NCI-H2081 treated with DMSO at 0.1 percent for 48 hours (cell line): ENCODE results near the gene FBXO15.

ENCODE experiments used
- DNase-seq: peaks from one replicate; lab custom pipeline; 2025; lab: John Stamatoyannopoulos, UW

Gene FBXO15

DNA sequence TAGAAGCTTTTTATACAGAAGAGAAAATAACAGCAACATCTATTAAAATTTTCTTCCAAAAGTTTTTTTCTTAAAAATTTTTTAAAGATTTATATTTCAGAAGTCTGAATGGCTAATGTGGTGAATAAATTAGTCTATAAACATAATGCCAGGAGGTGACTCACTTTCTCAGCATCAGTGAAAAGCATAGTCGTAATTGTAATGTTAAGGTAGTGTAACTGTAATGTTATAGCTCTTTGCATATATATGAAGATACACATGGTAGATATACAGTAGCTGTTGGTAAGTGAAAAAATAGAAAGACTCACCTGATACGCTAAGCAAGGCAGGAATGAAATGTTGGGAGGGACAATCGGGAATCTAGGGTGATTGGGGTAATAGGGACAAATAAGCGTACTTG lies 6.2 kb upstream of the FBXO15 start:
- no peak for DNase-seq

DNA sequence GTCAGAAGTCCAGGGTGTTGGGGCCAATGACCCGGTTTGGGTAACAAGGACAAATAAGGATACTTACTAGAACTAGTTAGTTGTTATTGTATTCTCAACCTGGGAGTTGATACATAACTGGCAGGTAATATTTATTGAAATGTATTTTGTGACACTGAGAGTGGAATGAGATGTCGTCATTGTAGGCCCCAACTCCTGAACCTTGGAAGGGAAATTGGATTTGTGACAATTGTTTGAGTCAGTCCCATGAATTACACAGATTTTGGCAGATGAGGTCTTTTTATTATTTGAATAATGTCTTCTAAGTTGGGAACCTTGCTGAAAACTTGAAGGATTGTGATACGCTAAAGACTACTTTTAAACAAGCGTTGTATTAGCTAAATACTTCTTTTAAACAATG lies 5.7 kb upstream of the FBXO15 start:
- DNase-seq, result no peak

DNA sequence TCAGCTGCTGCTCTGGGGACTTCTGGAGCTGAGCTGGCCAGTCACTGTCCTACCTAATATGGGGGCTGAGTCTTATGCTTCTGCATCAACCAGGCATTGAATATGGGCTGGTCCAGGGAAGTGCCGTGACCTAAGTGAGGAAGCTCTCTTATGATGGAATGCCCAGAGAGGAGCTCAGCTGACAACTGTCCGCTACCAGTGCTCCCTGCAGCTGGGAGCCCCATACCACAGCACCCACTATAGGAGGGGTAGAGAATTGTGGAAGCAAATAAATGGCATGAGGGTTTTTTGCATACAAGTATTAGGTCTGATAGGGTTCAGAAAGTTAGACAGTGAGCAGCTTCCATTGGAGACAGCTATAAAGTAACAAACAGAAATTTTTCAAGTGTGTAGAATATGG lies 5.2 kb upstream of the FBXO15 start:
- no peak for DNase-seq

DNA sequence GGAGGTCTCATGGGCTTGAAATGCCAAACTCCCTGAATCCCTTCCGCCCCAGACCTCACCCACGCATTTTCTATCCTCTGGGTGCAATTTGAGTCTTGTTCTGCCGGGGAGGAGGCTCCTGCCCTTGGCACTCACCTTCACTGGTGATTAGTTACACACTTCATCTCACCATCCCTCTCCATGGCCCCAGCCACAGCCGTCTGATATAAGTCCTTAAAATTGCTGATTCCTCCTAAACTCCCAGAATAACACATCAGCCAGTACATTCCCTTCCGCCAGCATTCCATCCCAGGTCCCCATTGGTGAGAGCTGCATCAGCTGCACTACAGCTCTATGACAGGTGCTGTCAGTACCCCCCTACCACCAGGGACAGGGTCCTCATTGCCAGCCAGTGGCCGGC lies 4.6 kb upstream of the FBXO15 start:
- no peak for DNase-seq

DNA sequence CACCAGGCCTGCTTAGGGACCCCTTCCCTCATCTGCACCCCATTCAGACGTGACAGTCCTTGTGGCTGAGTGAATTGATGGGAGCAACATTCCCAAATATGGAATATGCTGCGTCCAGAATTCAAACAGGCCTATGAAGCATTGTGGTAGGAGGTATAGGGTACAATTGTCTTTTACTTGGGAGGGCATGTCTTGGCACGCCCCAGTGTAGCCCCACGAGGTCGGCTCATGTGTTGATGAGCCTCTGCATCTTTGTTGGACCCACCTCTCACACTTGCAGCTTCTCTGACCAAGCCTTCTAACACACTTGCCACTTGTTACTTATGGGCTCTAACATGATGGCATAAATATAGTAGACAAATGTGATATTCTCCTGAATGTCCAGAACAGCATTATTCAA lies 2.2 kb upstream of the FBXO15 start:
- DNase-seq, result no peak

DNA sequence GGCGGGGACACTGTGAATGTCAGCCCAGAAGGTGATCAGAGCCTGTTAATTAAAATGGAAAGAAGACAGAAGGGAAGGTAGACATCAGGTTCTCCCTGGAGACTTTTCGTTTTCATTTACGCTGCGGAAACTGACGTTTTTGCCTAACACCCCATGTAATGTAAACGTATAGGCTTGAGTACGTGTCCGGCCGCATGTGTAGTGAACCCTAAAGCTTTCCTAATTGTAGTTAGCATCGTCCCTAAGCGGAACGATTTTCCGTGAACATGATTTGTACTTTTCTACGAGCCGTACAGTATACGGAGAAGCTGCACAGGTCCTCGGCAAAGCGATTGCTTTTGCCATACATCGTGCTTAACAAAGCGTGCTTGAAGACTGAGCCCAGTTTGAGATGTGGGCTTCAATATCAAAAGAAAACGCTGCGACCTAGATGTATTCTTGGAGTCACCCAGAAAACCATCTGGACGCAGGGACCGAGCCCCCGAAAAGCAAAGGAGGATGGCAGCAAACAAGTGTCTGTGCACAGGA lies 973 bp upstream of the FBXO15 start:
- no peak for DNase-seq

DNA sequence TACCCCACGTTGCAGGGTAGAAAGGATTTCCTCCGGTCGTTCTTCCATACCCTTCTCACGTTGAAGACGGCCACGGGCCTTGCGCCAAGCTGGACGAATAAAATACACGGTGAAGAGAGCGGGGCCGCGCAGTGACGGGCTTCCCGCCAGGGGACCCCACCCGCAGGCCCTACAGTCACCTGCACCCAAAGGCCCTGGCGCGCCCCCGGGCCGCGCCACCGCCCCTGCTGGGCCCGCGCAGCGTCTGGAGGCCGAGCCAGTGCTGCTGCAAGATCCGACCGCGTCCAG lies 199 bp downstream of the FBXO15 start:
- DNase-seq, result no peak

DNA sequence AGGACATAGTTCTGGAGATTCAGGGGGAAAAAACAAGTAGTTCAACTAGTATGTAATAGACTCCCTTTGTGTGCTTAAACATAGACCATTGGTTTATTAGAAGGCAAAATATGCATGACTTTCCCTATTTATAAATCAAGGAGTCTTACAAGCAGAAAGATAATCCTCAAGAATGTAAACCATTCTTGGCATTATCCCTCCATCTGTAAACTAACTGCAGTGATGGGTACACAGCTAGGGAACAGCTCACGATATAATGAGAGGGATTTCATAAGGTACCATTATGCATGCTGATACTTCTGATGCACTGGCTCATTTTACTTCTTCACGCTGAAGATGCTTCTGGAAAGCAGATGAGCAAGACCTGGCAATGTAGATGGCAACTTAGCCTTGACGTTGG lies 878 bp downstream of the FBXO15 start:
- DNase-seq, result no peak

DNA sequence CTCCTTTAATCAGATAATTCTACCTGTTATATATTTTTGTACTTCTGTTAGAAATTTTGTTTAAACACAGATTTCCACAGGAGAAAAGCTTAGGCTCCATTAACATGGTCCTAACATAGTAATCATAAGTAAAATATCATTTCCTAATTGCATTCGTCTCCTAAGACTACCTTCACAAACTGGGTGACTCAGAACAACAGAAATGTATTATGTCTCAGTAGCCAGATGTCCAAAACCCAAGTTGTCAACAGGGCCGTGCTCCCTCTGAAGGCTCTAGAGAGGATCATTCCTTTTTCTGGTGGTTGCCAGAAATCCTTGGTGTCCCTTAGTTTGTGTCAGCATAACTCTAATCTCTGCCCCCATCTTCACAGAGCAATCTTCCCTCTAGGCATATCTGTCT lies 5.4 kb downstream of the FBXO15 start:
- no peak for DNase-seq

DNA sequence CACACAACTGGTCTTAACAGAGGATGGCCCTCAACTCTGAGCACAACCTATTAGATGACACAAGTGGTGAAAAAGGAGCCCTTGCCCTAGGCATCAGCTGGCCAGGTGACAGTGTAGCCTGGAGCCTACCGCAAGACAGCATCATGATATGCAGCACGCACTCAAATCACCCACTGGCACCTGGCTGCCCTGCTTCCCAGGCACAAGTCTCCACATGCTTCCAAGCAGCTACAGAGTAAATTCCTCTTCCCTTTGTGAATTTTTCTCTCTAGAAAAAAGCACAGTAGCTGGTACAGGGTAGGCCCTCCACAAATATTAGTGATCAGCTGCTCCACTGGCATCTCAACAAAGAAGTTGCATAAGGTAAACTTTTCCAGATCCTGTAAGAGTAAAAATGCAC lies 6.0 kb downstream of the FBXO15 start:
- DNase-seq, result no peak

DNA sequence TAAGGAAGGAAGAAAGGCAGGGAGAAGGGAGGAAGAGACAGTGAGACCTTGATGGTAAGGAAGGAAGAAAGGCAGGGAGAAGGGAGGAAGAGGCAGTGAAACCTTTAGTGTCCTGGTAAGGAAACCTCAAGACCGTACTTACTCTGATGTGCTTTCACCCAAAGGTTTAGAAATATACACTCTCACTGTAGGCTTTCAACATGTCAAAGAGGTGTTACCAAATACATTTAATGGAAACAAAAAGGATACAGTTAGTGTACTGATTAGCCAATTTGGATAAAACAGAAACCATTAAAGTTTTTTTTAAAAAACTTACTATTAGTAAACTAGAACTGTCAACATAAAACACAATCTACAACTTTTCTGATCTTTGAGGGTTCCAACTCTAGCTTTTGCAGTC lies 7.1 kb downstream of the FBXO15 start:
- no peak for DNase-seq

DNA sequence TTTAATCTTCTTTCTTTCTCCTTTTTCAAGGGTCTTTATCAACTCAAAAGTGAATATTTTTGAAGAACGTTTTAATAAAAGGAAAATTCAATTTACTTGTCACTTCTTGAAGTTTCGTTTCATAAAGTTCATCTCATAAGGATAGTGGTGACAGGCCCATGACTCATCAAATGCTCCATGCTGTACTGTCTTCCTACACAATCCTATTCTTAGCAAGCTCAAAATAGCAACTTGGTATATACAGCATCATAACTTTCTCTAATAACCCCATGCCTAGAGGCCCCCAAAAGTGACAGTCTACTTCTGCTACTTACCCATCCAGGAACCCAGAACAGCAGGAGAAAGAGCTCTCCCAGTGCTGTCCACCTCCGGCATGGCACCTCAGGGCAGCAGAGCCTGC lies 7.7 kb downstream of the FBXO15 start:
- no peak for DNase-seq

DNA sequence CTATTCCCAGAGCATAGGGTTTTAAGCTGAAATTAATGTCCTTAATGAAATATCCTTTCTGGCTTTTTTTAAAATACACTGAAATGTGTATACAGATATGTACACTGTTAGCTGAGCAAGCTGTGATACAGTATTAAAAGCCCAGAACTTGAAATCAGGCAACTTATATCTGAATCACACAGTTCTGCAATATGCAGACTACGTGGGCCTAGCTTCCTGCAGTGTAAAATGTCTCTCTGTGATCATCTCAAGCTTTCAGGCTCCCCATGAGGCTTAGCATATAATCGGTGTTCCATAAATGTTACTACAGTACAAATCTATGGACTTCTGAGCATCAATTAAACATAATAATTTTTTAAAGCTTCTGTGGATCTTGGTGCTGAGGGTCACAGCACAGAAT lies 8.2 kb downstream of the FBXO15 start:
- no peak for DNase-seq

DNA sequence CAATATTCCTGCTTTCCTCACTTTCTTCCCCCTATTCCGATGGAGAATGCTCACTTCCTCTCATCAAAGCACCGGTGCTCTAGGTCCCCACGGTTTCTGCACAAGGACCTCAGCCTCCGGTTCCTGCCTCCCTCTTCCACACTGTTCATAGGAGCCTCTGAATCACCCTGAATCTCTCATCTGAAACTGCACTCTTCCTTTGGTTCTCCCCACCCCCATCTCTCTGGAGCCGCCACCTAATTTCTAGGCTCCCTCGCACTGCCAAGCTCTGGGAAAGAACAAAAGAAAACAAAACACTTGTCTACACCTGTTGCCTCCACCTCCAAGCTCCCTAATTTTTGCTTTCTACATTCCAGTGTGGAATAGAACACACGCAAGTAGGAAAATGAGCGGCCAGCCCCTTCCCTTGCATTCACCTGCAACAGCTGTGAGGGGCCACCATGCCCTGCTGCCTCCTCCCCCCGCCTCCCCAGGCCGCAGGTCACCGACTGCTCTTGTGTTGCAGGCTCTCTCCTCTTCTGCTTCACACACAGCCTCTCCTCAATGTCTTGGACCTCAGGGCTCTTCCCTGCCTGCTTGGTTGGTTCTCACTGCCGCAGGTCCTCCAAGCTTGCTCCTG lies 9.6 kb downstream of the FBXO15 start:
- no peak for DNase-seq

DNA sequence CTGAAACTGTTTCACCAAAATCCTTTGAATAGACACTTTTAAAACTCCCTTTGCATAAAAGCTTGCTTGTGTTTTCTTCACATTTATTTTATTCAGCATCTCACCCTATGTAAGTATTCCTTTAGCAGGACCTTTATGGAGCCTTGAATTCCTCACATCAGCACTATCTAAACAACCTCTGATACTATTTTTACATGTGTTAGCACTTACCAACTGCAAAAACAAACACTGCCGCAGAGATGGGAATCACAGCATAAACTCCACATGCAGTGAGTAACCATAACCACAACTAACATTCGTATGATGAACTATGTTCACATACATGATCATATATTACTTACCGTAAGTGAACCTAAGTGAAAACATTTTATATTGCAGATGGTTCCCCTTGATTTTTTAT lies 15.4 kb downstream of the FBXO15 start:
- DNase-seq, result no peak

DNA sequence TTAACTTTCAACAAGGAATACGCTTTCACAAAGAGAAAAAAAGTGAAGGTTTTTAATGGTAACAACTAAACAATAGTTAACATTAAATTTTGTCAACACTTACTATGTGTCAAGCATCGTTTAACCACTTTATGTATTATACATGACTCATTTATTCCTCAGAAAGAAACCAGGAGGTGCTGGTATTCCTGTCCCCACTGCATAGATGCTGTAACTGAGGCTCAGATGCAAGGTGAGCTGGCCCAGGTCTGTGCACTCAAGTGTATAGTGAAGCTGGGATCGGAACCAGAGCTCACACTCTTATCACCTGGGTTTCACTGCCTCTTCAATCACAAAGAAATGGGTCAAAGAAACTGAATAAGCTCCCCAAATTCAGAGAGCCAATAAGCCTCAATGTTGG lies 16.5 kb downstream of the FBXO15 start:
- DNase-seq, result no peak

DNA sequence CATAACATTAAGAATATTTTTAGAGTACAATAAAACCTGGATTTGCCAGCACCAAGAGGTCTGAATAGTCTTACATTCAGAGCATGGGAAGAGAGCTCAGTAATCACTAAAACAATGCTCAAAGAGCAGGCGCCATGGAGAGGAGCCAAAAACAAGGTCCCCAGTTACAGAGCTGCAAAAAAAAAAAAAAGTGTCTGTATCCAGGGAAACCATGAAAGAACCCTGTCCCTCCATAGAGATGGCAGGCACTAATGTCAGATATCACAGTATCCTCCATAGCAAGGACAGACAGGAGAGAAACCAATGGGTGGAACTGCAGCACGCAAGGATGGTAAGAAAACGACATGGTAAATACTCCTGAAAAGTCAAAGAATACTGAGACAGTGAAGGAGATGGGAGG lies 19.5 kb downstream of the FBXO15 start:
- DNase-seq, result no peak

DNA sequence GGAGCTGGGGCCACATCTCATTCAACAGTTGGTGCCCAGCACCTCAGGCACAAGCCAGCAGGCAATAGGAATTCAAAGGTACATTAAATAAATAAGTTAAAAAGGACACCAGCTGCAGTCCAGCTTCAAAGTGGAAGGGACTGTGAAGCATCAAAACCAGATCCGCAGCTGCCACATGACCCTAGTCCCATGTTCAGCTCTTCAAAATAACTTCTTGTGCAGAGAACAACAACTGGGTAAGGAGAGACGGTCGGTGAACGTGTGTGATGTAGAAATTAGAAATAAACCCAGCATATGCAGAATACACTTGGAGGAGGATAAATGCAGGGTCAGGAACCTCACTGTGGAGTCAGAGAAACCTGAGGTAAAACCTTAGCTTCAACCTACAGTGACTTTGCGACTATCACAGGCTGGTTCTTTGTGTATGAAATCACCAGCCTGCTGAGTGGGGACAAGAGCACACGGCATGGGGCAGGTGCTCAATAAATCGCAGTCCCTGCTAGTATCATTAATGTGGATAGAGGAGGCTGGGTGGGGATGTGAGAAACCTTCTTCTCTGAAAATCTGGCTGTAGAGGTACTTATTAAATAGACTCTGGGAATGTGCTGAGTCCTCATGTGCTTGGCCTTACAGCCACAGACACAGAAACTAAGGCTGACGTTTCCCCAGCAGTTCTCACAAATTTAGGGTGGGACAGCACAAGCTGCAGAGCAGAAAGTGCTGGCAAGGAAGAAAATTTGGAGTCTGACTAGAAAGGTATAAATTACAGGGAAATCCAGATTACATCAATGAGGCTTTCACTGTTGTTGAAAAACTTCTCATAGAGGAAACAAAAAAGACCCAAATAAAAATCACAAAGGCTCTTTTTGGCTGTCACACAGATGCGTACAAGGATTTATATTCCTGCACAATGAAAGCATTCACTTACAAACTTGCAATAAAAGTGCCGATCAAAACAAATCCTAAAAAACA lies 20.7 kb downstream of the FBXO15 start:
- no peak for DNase-seq

DNA sequence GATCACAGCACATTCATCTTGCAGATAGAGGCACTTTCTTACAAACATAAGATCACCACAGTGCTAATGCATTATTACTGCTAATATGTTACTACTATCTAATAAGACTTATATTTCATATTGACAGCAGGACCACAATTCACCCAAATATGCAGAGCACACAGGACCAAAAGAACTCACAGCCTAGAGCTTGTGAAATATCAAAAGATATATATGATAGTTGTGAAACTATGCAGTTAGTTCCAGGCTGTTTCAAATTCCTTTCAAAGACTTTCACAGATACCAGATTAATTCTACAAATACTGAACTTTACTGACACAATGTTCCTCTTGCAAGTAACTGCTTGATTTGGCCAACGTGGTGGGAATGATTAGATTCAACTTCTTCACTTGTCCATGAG lies 23.0 kb downstream of the FBXO15 start:
- no peak for DNase-seq

DNA sequence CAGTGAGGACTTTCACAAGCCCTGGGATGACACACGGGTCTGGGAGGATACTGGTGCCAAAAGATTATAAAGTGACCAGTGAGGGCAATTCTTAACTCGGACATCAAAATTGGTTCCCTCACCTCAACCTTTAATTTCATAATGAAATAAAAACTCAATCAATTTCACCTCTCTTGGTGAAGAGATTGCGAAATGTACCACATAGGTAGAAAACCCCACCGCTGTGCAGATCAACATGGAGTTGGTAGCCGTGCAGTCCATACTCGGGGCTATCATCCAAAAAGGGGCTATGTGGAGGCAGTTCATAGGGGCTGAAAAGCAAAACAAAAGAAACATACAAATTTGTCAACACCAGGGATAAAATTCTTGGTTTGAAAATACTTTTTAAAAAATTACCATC lies 24.4 kb downstream of the FBXO15 start:
- DNase-seq, result no peak

DNA sequence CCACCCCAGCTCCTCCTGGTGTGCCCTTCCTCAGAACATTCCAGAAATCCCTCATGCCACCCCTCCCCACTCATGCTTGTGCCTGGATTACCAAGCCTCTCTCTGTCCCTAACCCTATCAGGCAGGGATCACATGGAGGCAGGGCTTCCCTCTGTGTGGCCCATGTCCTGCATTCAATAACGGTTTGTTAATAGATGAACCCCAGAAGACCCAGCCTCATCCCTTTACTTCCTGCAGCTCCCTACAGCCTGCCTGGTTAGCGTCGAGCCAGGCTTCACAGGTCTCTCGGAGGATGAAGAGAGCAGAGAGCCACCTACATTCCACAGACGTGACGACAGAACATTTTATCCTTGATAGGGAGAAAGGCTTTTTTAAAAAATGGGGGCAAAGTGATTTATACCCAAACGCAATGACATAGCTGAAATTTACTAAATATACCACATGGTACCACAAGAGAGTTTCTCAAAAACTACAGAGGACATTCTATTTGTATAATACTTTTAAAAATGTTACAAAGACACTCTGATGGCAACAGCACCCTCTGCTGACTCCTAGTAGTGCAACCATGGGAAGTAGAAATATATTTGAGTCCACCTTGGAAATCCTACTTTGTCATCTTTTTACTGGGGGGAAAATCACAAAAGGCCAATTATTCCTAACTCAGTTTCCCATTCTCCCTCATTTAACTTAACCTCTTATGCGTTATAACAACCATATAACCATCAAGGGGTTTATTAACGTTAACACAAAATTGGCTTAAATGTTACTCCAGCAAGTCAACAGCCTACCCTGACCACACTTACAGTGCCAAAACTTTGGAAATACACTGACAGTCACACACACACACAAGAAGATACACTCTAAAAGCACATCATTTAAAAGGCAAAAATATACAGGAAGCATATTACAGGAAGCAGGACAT lies 30.7 kb downstream of the FBXO15 start:
- DNase-seq, result no peak

DNA sequence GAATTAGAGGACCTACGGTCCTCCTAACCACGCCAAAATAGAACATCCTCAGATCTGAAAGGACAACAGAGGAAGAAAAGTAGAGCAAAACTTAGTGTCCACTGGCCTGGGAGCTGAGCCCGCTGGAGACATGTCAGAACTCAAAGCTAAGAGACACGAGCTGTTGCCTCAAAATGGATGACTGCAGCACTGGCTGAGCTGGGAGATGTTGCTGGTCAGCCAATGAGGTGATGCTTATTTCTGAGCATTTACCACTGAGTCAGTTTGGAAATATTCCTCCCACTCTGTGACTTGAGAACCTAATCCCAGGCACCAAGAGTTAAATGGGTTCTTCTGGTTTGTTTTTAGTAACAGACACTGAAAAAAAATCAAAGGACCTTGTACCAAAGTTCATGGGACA lies 32.6 kb downstream of the FBXO15 start:
- no peak for DNase-seq

DNA sequence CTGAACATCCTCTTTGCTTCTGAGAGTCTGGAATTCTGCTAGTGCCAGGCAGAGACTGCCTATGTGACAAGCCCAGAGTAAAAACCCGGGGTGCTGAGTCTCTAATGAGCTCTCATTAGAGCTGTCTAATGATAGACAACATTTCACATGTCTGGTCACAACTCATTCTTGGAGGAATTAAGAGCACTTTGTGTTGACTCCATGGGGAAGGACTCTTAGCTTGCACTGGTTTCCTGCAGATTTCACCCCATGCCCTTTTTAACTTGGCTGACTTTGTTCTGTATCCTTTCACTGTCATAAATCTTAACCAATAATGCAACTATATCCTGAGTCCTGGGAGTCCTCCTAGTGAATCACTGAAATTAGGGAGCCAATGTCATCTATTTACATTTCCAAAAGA lies 33.5 kb downstream of the FBXO15 start:
- no peak for DNase-seq
